Osteocyte (in vitro differentiated cells): ENCODE data around the gene HOXB13. TPM values are rescaled to one million over a fixed set of nuclear protein-coding genes. Genes with fewer than 3 reads are reported as not detected.
"Not testable (repeated sequence)": the region's sequence is repeated elsewhere in the genome, so short reads cannot be mapped to it uniquely, and the experiment has no call there.

Source experiments
- DNase-seq: peaks from one replicate; pipeline ENCODE4 v3.0.0; 2021; ENCODE audit warnings: mixed read lengths; ENCODE audit not compliant: unreplicated experiment; ENCODE audit errors: extremely low spot score
- H3K27ac Mint-ChIP-seq: one replicate; pipeline ENCODE4 v1.8.0; 2021; ENCODE audit warnings: mild to moderate bottlenecking, mixed read lengths; ENCODE audit not compliant: unreplicated experiment
- H3K27me3 Mint-ChIP-seq: one replicate; pipeline ENCODE4 v1.8.0; 2021; ENCODE audit warnings: mixed read lengths; ENCODE audit not compliant: unreplicated experiment
- H3K36me3 Mint-ChIP-seq: one replicate; pipeline ENCODE4 v1.8.0; 2021; ENCODE audit warnings: mixed read lengths; ENCODE audit not compliant: unreplicated experiment
- H3K4me1 Mint-ChIP-seq: one replicate; pipeline ENCODE4 v1.8.0; 2021; ENCODE audit warnings: mixed read lengths; ENCODE audit not compliant: unreplicated experiment
- H3K4me3 Mint-ChIP-seq: one replicate; pipeline ENCODE4 v1.8.0; 2021; ENCODE audit warnings: mild to moderate bottlenecking, moderate library complexity, mixed read lengths; ENCODE audit not compliant: unreplicated experiment
- H3K9me3 Mint-ChIP-seq: one replicate; pipeline ENCODE4 v1.8.0; 2021; ENCODE audit warnings: mixed read lengths; ENCODE audit not compliant: unreplicated experiment
- CTCF ChIP-seq: fragments of 200-600 bp; sonication (generic); IDR thresholded peaks from 2 replicates; pipeline ENCODE4 v1.5.0; 2021; ENCODE audit warnings: antibody characterized with exemption, mild to moderate bottlenecking, moderate library complexity
- total RNA-seq: library from RNA; stranded (reverse); gene quantifications from 2 replicates; pipeline ENCODE4 v1.2.1, GENCODE V29; 2021

HOXB13 gene
- total RNA-seq, 1 donor from 2014 or later: not detected

- no peaks in the 10 kb centered on the region for H3K36me3 Mint-ChIP-seq
- no peaks in the 10 kb centered on the region for H3K9me3 Mint-ChIP-seq
- DNase-seq: no peak
- H3K4me1 Mint-ChIP-seq: peaks cover 17% of the 10 kb centered on the region
- TF ChIP-seq CTCF: no peak
- no peak overlapping the region for H3K4me3 Mint-ChIP-seq
- H3K27me3 Mint-ChIP-seq: peaks cover 90% of the 10 kb centered on the region
- H3K27ac Mint-ChIP-seq: no peak overlapping the region
These were observed 11.0 kb downstream of the HOXB13 start for GRCh38 chr17:48717367-48718226.

GRCh38 chr17:48716549-48716948, 12.0 kb downstream of the HOXB13 start:
- not testable (repeated sequence) for H3K36me3 Mint-ChIP-seq, H3K27ac Mint-ChIP-seq, H3K4me3 Mint-ChIP-seq, DNase-seq, H3K9me3 Mint-ChIP-seq
- peaks cover 17% of the 10 kb centered on the region for H3K4me1 Mint-ChIP-seq
- H3K27me3 Mint-ChIP-seq: peaks cover 84% of the 10 kb centered on the region

DNA sequence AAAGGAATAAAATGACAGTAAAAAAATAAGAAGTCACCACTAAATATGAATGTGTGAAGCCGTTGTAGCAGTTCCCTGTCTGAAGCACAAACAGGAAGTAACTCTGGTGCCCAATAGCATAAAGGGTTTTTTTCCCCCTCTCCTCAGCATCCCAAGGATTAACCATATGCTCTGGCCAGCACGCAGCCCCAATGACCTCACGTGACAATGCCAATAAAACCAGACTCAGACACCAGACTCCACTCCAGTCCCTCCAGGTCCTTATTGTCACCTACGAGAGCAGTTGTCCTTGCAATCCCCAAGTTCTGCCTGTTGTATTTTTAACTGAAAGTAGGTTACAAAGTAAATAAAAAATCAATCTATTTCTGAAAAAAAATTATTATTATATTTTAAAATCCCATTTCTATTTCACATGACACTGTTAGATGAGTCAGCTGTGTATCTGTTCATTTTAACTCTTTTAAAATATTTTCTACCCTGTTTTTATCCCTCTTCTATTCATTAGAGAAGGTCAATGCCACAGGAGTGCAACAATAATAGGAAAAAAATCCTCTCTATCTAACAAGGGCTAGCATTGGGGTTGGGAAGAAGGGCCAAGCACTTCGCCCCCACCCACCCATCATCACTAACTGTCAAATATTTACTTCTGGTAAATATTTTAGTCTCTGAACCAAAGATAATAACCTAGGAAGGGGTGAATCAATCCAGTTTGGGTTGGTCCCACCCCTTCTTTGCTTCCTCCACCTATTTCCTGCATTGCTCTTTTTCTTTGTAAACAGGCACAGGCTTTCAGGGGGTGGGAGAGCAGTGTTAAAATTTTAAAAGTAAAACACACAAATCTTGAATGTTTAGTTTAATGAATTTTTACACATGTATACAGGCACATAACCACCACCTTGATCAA, 12.8 kb downstream of the HOXB13 start:
- DNase-seq: no peak
- Mint-ChIP-seq H3K36me3 (no peaks in the 10 kb centered on the region), H3K9me3 (no peaks in the 10 kb centered on the region), H3K27me3 (peaks cover 82% of the 10 kb centered on the region), H3K4me3 (no peak overlapping the region), H3K4me1 (peaks cover 17% of the 10 kb centered on the region), H3K27ac (no peak overlapping the region)
- no peak for TF ChIP-seq CTCF

DNA sequence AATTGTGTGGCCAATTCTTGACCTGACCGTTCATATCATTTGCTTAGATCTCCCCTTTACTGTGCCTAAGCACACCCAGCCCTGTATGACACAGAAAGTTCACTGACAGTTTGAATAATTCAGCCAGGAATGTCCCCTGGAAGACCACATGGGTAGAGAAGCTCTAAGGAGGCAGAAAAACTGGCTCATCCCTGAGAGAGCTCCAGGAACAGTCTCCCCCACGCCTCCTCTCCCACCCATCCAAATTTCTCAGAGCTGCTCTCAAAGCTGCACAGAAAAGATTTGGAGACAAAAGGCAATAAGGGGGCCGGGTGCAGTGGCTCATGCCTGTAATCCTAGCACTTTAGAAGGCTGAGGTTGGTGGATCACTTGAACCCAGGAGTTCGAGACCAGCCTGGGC, 17.4 kb downstream of the HOXB13 start:
- Mint-ChIP-seq H3K36me3 (no peaks in the 10 kb centered on the region), H3K27me3 (peaks cover 72% of the 10 kb centered on the region), H3K27ac (no peak overlapping the region), H3K4me1 (no peaks in the 10 kb centered on the region), H3K4me3 (no peak overlapping the region), H3K9me3 (no peaks in the 10 kb centered on the region)
- no peak for TF ChIP-seq CTCF
- peak; percentile 30 for DNase-seq

DNA sequence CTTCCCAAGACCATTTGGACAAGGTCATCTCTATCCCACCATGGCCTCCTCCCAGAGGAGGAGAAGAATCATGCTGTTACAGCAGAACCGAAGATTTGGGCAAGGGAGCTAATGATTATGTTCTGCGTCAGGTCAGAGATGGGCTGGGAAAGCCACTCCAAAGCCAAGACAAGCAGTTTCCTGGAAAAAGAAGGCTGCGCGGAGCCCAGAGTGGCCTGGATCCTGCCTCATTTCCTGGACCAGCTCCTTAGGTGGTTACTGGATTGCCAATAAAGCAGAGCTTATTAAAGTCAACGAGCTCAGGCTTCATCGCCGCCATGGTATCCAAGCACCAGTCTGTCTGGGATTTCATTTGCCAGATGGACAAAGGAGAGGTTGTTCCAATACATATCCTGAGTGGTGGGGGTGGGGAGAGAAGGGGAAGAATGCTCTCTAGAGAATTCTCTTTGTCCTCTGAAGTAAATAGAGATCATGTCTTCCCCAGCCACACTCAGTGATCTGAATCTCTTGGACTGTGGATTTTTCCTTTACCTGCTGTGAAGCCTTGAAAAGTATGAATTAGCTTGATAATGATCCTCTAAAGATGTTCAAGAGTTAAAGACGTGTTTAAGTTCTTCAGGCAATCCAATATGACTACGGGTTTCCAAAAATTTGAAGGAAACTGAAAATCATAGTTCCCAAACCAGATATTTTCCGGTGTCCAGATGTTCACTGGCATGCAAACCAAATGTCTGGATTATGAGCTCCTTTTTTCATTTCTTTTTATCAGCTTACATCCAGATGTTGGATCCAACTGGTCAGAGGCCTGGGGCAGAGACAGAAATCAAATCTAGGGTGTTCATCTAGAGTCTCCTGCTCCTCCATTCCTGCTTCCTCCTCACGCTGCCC, 23.9 kb downstream of the HOXB13 start:
- Mint-ChIP-seq H3K27me3 (peaks cover 74% of the 10 kb centered on the region), H3K9me3 (no peaks in the 10 kb centered on the region), H3K27ac (no peak overlapping the region)

More for the DNA sequence above, 23.9 kb downstream of the HOXB13 start:
- H3K4me3 Mint-ChIP-seq: no peak overlapping the region
- H3K4me1 Mint-ChIP-seq: no peaks in the 10 kb centered on the region
- DNase-seq: no peak
- TF ChIP-seq CTCF: no peak
- H3K36me3 Mint-ChIP-seq: no peaks in the 10 kb centered on the region
